Suprapubic skin (tissue), 3 donors: ENCODE results near the gene TMEM50B.

Source experiments
- CTCF ChIP-seq, 2 donors: fragments of 200-600 bp in 1 of 2; fragments of 450-650 bp in 1 of 2; sonication (generic) in 1 of 2; IDR thresholded peaks; one replicate each; pipeline ENCODE4 v1.5.1; 2016 to 2019; ENCODE audit warnings: antibody characterized with exemption in 2 of 2, mild to moderate bottlenecking in 1 of 2, moderate library complexity in 1 of 2
- POLR2AphosphoS5 ChIP-seq, 3 donors: sonication (generic); formaldehyde crosslinking; IDR thresholded peaks; one replicate each; pipeline ENCODE4 v1.6.1; 2017; ENCODE audit warnings: antibody characterized with exemption in 3 of 3

GRCh38 chr21:33512481-33512880 lies 32.7 kb upstream of the TMEM50B start:
- TF ChIP-seq POLR2AphosphoS5 (IDR thresholded peaks at IDR 0.05), result no peak
- no peak for TF ChIP-seq CTCF (IDR thresholded peaks at IDR 0.05)
